Endothelial cell of umbilical vein (primary cell): ENCODE measurements around the gene PROK1. TPM values are rescaled to one million over a fixed set of nuclear protein-coding genes. Genes with fewer than 3 reads are reported as not detected.

Experiments used
- BruUV-seq: library from RNA; stranded (reverse); fragments of 400-500 nt; replicated peaks from 2 replicates; lab custom pipeline; 2021; lab: Mats Ljungman, UMichigan
- CTCF ChIA-PET: fragments of 300-600, 350-600 bp; sonication (Branson Sonifier 250); formaldehyde crosslinking; loops from one replicate; lab custom pipeline; 2021; ENCODE audit warnings: antibody characterized with exemption, inconsistent platforms; lab: Charles Lee
- POLR2A ChIA-PET: fragments of 300-600, 350-600 bp; sonication (Branson Sonifier 250); formaldehyde crosslinking; loops from one replicate; lab custom pipeline; 2021; ENCODE audit warnings: antibody characterized with exemption, inconsistent platforms; lab: Charles Lee
- DNase-seq: peaks from one replicate; pipeline ENCODE4 v3.0.0-alpha.2; 2011; ENCODE audit warnings: low read depth, low spot score
- FAIRE-seq: peaks from 2 replicates; lab custom pipeline; 2011; peaks lifted over from hg19 to GRCh38; lab: Jason Lieb, UNC
- H2AFZ ChIP-seq: 2 replicates; pipeline ENCODE4 v1.6.0; 2012; ENCODE audit warnings: low read depth, low read length, control low read depth, inconsistent platforms
- H3K27ac ChIP-seq: 2 replicates; pipeline ENCODE4 v1.5.1; 2011; ENCODE audit warnings: low read depth, mild to moderate bottlenecking, control low read depth, low read length, moderate library complexity; ENCODE audit not compliant: insufficient read depth
- H3K27me3 ChIP-seq, 2 experiments: 2 replicates each; pipeline versions ENCODE4 v1.6.0 to v1.6.1; 2011; ENCODE audit warnings: low read length in 2 of 2, mixed read lengths in 1 of 2; ENCODE audit not compliant: control insufficient read depth in 2 of 2, insufficient read depth in 2 of 2
- H3K36me3 ChIP-seq, 2 experiments: 2 replicates in 1 of 2; 3 replicates in 1 of 2; pipeline ENCODE4 v1.5.1; 2011; ENCODE audit warnings: low read length in 2 of 2, mild to moderate bottlenecking in 1 of 2, moderate library complexity in 1 of 2; ENCODE audit not compliant: control insufficient read depth in 2 of 2, insufficient read depth in 2 of 2; ENCODE audit errors: extremely low read depth in 1 of 2
- H3K4me1 ChIP-seq: 3 replicates; pipeline ENCODE4 v1.5.1; 2011; ENCODE audit warnings: mild to moderate bottlenecking, low read length; ENCODE audit not compliant: control insufficient read depth, insufficient read depth; ENCODE audit errors: extremely low read depth
- H3K4me2 ChIP-seq: 2 replicates; pipeline ENCODE4 v1.6.1; 2011; ENCODE audit warnings: low read length, control low read depth, mixed read lengths; ENCODE audit not compliant: insufficient read depth
- H3K4me3 ChIP-seq, 3 experiments: fragments of 200-600 bp in 1 of 3; sonication (generic), shearing (Covaris generic) in 1 of 3; replicated peaks in 1 of 3; 2 replicates each; pipeline ENCODE4 v1.5.1; 2011 to 2016; ENCODE audit warnings: control low read depth in 3 of 3, low read length in 3 of 3, mild to moderate bottlenecking in 2 of 3, inconsistent platforms in 1 of 3, low read depth in 1 of 3, moderate library complexity in 1 of 3; ENCODE audit not compliant: insufficient read depth in 1 of 3
- H3K79me2 ChIP-seq: 2 replicates; pipeline ENCODE4 v1.6.0; 2012; ENCODE audit warnings: low read length, inconsistent platforms; ENCODE audit not compliant: control insufficient read depth, insufficient read depth
- H3K9ac ChIP-seq: replicated peaks from 2 replicates; pipeline ENCODE3; 2011; ENCODE audit warnings: low read length, control low read depth; ENCODE audit not compliant: insufficient read depth; ENCODE audit errors: extremely low read depth
- H3K9me1 ChIP-seq: replicated peaks from 3 replicates; pipeline ENCODE4 v1.6.0; 2011; ENCODE audit warnings: mild to moderate bottlenecking, low read length; ENCODE audit not compliant: control insufficient read depth, insufficient read depth; ENCODE audit errors: extremely low read depth
- H3K9me3 ChIP-seq: replicated peaks from 2 replicates; pipeline ENCODE4 v1.5.1; 2012; ENCODE audit warnings: low read length, inconsistent platforms; ENCODE audit not compliant: control insufficient read depth, insufficient read depth
- H4K20me1 ChIP-seq: replicated peaks from 2 replicates; pipeline ENCODE3; 2011; ENCODE audit warnings: mild to moderate bottlenecking, low read length; ENCODE audit not compliant: control insufficient read depth, insufficient read depth; ENCODE audit errors: extremely low read depth
- CTCF ChIP-seq, 2 donors: IDR thresholded peaks; 1 replicate in 1 of 2; 2 replicates in 1 of 2; pipeline ENCODE4 v1.5.1; 2011; ENCODE audit warnings: low read length in 2 of 2, mild to moderate bottlenecking in 2 of 2, moderate library complexity in 2 of 2, control low read depth in 1 of 2, inconsistent platforms in 1 of 2, low read depth in 1 of 2; ENCODE audit not compliant: insufficient read depth in 1 of 2; ENCODE audit errors: extremely low read depth in 1 of 2
- EZH2 ChIP-seq: IDR thresholded peaks from 2 replicates; pipeline ENCODE4 v1.6.1; 2012; ENCODE audit warnings: borderline replicate concordance, low read depth, mild to moderate bottlenecking, moderate library complexity, low read length, inconsistent platforms; ENCODE audit not compliant: severe bottlenecking
- FOS ChIP-seq: IDR thresholded peaks from 2 replicates; pipeline ENCODE4 v1.6.1; 2011; ENCODE audit warnings: mild to moderate bottlenecking, low read length, moderate library complexity, borderline replicate concordance; ENCODE audit not compliant: insufficient read depth
- GATA2 ChIP-seq: IDR thresholded peaks from 2 replicates; pipeline ENCODE4 v1.7.0; 2011; ENCODE audit warnings: low read depth, mild to moderate bottlenecking, moderate library complexity, mixed read lengths, low read length; ENCODE audit not compliant: insufficient read length, insufficient read depth
- JUN ChIP-seq: IDR thresholded peaks from 2 replicates; pipeline ENCODE4 v1.6.1; 2011; ENCODE audit warnings: borderline replicate concordance, low read depth; ENCODE audit not compliant: insufficient read length, insufficient read depth
- MAX ChIP-seq: IDR thresholded peaks from 2 replicates; pipeline ENCODE4 v1.6.1; 2011; ENCODE audit not compliant: insufficient read depth, insufficient read length
- MYC ChIP-seq: IDR thresholded peaks from one replicate; pipeline ENCODE4 v1.6.1; 2011; ENCODE audit warnings: mild to moderate bottlenecking, low read depth, low read length
- POLR2A ChIP-seq: IDR thresholded peaks from 2 replicates; pipeline ENCODE4 v1.6.1; 2012; ENCODE audit warnings: low read depth, mild to moderate bottlenecking, control low read depth, low read length
- POLR2AphosphoS5 ChIP-seq: IDR thresholded peaks from 2 replicates; pipeline ENCODE4 v1.6.1; 2012; ENCODE audit warnings: low read depth, mild to moderate bottlenecking, control low read depth, low read length, moderate library complexity; ENCODE audit not compliant: insufficient read depth
- dilution Hi-C: fragments of 300-500 bp; cut with MboI; formaldehyde crosslinking; loops from one replicate; pipeline ENCODE4 v1.15.0; 2019; ENCODE audit warnings: low sequenced_read_pairs; ENCODE audit not compliant: extremely low pct_ligation_motif_present
- intact Hi-C: fragments of 100-400 bp; cut with micrococcal nuclease; formaldehyde crosslinking; loops from one replicate; pipeline ENCODE4 v1.10.0; 2022
- polyA plus RNA-seq, 4 experiments: library from polyadenylated mRNA; depleted of rRNA in 3 of 4; stranded (reverse) in 3 of 4; unstranded in 1 of 4; fragments of >200 nt; gene quantifications; 2 replicates each; pipeline versions ENCODE4 v1.2.1 to v1.2.3, GENCODE V29; 2011 to 2012; ENCODE audit warnings: missing spikeins in 1 of 4
- total RNA-seq: library from RNA; stranded (reverse); gene quantifications from 2 replicates; pipeline ENCODE4 v1.2.3, GENCODE V29; 2021

The PROK1 gene
- total and polyA plus RNA-seq, 2 donors (not counting 3 experiments of a cell fraction or from before 2014, with no cell fraction given), result not detected

- Histone ChIP-seq H3K9me3 (no peaks in the 10 kb centered on the region), H4K20me1 (no peaks in the 10 kb centered on the region), H3K9ac (no peak overlapping the region), H2AFZ (no peak overlapping the region), H3K79me2 (no peaks in the 10 kb centered on the region), H3K9me1 (no peaks in the 10 kb centered on the region), H3K4me3 (no peak overlapping the region), H3K4me2 (no peak overlapping the region), H3K27me3 (peaks cover 10 to 12% of the 10 kb centered on the region in 2 experiments), H3K36me3 (no peaks in the 10 kb centered on the region), H3K4me1 (no peaks in the 10 kb centered on the region), H3K27ac (no peak overlapping the region)
- intact Hi-C loops (no loop called here), dilution Hi-C loops (no loop called here)
- TF ChIP-seq GATA2 (no peak), MAX (no peak), CTCF (IDR thresholded peaks at IDR 0.05; ENCODE audit: extremely low read depth in 1 of 2, insufficient read depth in 1 of 2, low read depth in 1 of 2, low read length in 2 of 2) (no peak), EZH2 (no peak), MYC (no peak), POLR2A (no peak), FOS (no peak), POLR2AphosphoS5 (no peak), JUN (no peak)
- ChIA-PET POLR2A (no interaction called here), CTCF (interaction anchor here (1.0 to 4.4 kb wide), 5 partner anchors 10 to 234 kb away, joined by 3 to 23 read pairs (median 12); no protein-coding TSS in a partner anchor)
- FAIRE-seq (no peak), DNase-seq (no peak)
- BruUV-seq, result no TSS peak
These were observed 20.0 kb upstream of the PROK1 start for GRCh38 chr1:110430901-110431300.
